Hepatocyte (in vitro differentiated cells): ENCODE data around the gene FOSL2. TPM values are rescaled to one million over a fixed set of nuclear protein-coding genes. Genes with fewer than 3 reads are reported as not detected.

Source experiments
- DNase-seq: peaks from one replicate; pipeline ENCODE4 v3.0.0-alpha.2; 2016; ENCODE audit warnings: low spot score
- H2AFZ ChIP-seq: fragments of 200-600 bp; sonication (generic); 2 replicates; pipeline ENCODE4 v1.6.0; 2016; ENCODE audit warnings: antibody characterized with exemption, mild to moderate bottlenecking
- H3K27ac ChIP-seq: fragments of 200-600 bp; sonication (generic); 2 replicates; pipeline ENCODE4 v1.5.1; 2016; ENCODE audit warnings: mild to moderate bottlenecking
- H3K27me3 ChIP-seq: fragments of 200-600 bp; sonication (generic); 2 replicates; pipeline ENCODE4 v1.6.1; 2016
- H3K36me3 ChIP-seq: fragments of 200-600 bp; sonication (generic); replicated peaks from 2 replicates; pipeline ENCODE4 v1.5.1; 2016; ENCODE audit warnings: low read depth; ENCODE audit not compliant: insufficient read depth
- H3K4me1 ChIP-seq: fragments of 200-600 bp; sonication (generic); 2 replicates; pipeline ENCODE4 v1.5.1; 2016; ENCODE audit warnings: mild to moderate bottlenecking, moderate library complexity; ENCODE audit not compliant: insufficient read depth
- H3K4me2 ChIP-seq: fragments of 200-600 bp; sonication (generic); 2 replicates; pipeline ENCODE4 v1.6.0; 2016
- H3K4me3 ChIP-seq: fragments of 200-600 bp; sonication (generic); 2 replicates; pipeline ENCODE4 v1.5.1; 2016; ENCODE audit warnings: mild to moderate bottlenecking
- H3K79me2 ChIP-seq: fragments of 200-600 bp; sonication (generic); 2 replicates; pipeline ENCODE4 v1.6.0; 2017; ENCODE audit warnings: mild to moderate bottlenecking
- H3K9me2 ChIP-seq: fragments of 200-600 bp; sonication (generic); replicated peaks from 2 replicates; pipeline ENCODE4 v1.6.0; 2017; ENCODE audit warnings: mild to moderate bottlenecking; ENCODE audit not compliant: insufficient read depth
- H3K9me3 ChIP-seq: fragments of 200-600 bp; sonication (generic); 2 replicates; pipeline ENCODE4 v1.5.1; 2016; ENCODE audit warnings: low read depth, mild to moderate bottlenecking
- H4K20me1 ChIP-seq: fragments of 200-600 bp; sonication (generic); 2 replicates; pipeline ENCODE4 v1.6.0; 2016; ENCODE audit warnings: mild to moderate bottlenecking; ENCODE audit not compliant: insufficient read depth, poor library complexity, severe bottlenecking
- CTCF ChIP-seq: fragments of 200-600 bp; sonication (generic); IDR thresholded peaks from 2 replicates; pipeline ENCODE4 v1.5.1; 2016; ENCODE audit warnings: antibody characterized with exemption, mild to moderate bottlenecking; ENCODE audit not compliant: poor library complexity
- EZH2 ChIP-seq: fragments of 200-600 bp; sonication (generic); IDR thresholded peaks from 2 replicates; pipeline ENCODE4 v1.6.1; 2016; ENCODE audit warnings: antibody characterized with exemption, mild to moderate bottlenecking, borderline replicate concordance
- EZH2phosphoT487 ChIP-seq: fragments of 200-600 bp; sonication (generic); IDR thresholded peaks from one replicate; pipeline ENCODE4 v1.6.1; 2018; ENCODE audit warnings: antibody characterized with exemption, mild to moderate bottlenecking, low read depth, moderate library complexity; ENCODE audit not compliant: unreplicated experiment, severe bottlenecking
- WGBS: methylation state at CpG from one replicate; pipeline ENCODE4 v1.1.6; 2016; ENCODE audit warnings: low lambda C conversion rate; ENCODE audit errors: missing lambda C conversion rate; 5-methylcytosine and 5-hydroxymethylcytosine counted together
- polyA plus RNA-seq: library from polyadenylated mRNA; unstranded; fragments of >200 nt; fragmentation: Nextera tagmentation; extraction: Ambion mirVana; gene quantifications from 2 replicates; pipeline ENCODE4 v1.2.1, GENCODE V29; 2016
- total RNA-seq: library from RNA; depleted of rRNA; stranded (reverse); fragments of >200 nt; gene quantifications from 2 replicates; pipeline ENCODE4 v1.2.3, GENCODE V29; 2014

FOSL2 gene
- total and polyA plus RNA-seq, 2 experiments from 2014 or later, result 91.1 to 148 TPM

- Histone ChIP-seq H3K4me2 (no peak overlapping the region), H4K20me1 (no peaks in the 10 kb centered on the region), H3K9me2 (no peaks in the 10 kb centered on the region), H3K9me3 (no peaks in the 10 kb centered on the region), H2AFZ (no peak overlapping the region), H3K27ac (no peak overlapping the region), H3K79me2 (no peaks in the 10 kb centered on the region), H3K27me3 (no peaks in the 10 kb centered on the region), H3K36me3 (no peaks in the 10 kb centered on the region), H3K4me1 (peaks cover 22% of the 10 kb centered on the region), H3K4me3 (no peak overlapping the region)
- WGBS, result 92% methylated on average over 8 of the region's 8 CpGs
- no peak for DNase-seq
- TF ChIP-seq EZH2phosphoT487 (no peak), CTCF (no peak), EZH2 (no peak)
Measured at GRCh38 chr2:28375742-28376631, 16.7 kb upstream of the FOSL2 start.

DNA sequence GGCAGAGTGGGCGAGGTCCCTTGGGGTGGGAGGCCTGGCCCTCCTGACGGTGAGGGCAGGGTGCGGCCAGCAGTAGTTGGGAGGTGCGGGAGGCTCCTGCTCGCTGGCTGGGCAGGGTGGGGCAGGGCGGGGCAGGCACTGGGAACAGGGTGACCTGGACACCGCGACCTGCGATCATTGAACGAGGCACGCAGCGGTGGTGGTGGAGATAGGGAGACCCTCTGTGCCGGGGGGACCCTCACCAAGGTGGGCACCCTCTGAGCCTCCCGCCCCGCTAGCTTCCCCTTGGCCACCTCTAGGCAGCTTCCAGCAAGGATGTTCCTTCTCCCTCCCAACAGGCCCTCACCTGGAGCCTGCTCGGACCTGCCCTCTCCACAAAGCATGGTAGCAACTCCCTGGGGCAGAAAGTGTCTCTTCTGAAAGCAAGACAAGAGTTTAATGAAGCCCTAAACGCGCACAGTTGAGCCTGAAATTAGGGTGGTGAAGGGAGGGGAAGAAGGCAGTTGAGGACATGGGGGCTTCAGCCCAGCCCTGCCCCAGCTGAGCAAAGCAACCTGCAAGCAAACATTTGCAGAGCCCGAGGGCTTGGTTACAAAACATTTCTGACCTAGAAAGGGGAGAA, 15.4 kb upstream of the FOSL2 start:
- Histone ChIP-seq H3K4me1 (peaks cover 34% of the 10 kb centered on the region), H3K27ac (peak overlapping the region; percentile 68), H4K20me1 (no peaks in the 10 kb centered on the region), H3K27me3 (no peaks in the 10 kb centered on the region), H2AFZ (no peak overlapping the region), H3K79me2 (no peaks in the 10 kb centered on the region), H3K9me3 (no peaks in the 10 kb centered on the region), H3K36me3 (no peaks in the 10 kb centered on the region), H3K4me2 (no peak overlapping the region), H3K4me3 (no peak overlapping the region), H3K9me2 (no peaks in the 10 kb centered on the region)
- DNase-seq, result no peak
- TF ChIP-seq EZH2 (no peak), CTCF (no peak), EZH2phosphoT487 (no peak)
- 78% methylated on average over 9 of the region's 19 CpGs for WGBS

- peak overlapping the region; percentile 68 for H3K27ac ChIP-seq
- no peaks in the 10 kb centered on the region for H3K27me3 ChIP-seq
- no peak overlapping the region for H3K4me3 ChIP-seq
- H3K36me3 ChIP-seq, result no peaks in the 10 kb centered on the region
- TF ChIP-seq EZH2phosphoT487, result no peak
- no peak for TF ChIP-seq EZH2
- TF ChIP-seq CTCF, result no peak
- H4K20me1 ChIP-seq, result no peaks in the 10 kb centered on the region
- DNase-seq, result no peak
- WGBS, result 97% methylated on average over 9 of the region's 9 CpGs
- H3K4me2 ChIP-seq, result no peak overlapping the region
- H2AFZ ChIP-seq, result no peak overlapping the region
- no peaks in the 10 kb centered on the region for H3K9me3 ChIP-seq
- H3K79me2 ChIP-seq, result no peaks in the 10 kb centered on the region
- H3K4me1 ChIP-seq, result peaks cover 41% of the 10 kb centered on the region
- no peaks in the 10 kb centered on the region for H3K9me2 ChIP-seq
Measured at GRCh38 chr2:28377984-28378678, 14.5 kb upstream of the FOSL2 start.
